GM23338 (cell line): ENCODE measurements around the gene DCAF7. TPM values are rescaled to one million over a fixed set of nuclear protein-coding genes. Genes with fewer than 3 reads are reported as not detected.

Source experiments
- ATAC-seq: fragments of 200-7000 bp; cut with Tn5 transposase; 3 replicates; pipeline ENCODE4 v1.9.1; 2020
- DNase-seq: peaks from one replicate; pipeline ENCODE4 v3.0.0-alpha.2; 2015; ENCODE audit warnings: low spot score
- H2AFZ ChIP-seq: fragments of 200-600 bp; sonication (generic); 2 replicates; pipeline ENCODE4 v1.8.0; 2016; ENCODE audit warnings: antibody characterized with exemption, mild to moderate bottlenecking, moderate library complexity
- H3F3A ChIP-seq: fragments of 200-600 bp; sonication (generic); replicated peaks from 2 replicates; pipeline ENCODE4 v1.8.0; 2017; ENCODE audit warnings: antibody characterized with exemption, mixed run types, low read depth
- H3K27ac ChIP-seq: fragments of 200-600 bp; sonication (generic); 2 replicates; pipeline ENCODE4 v1.6.1; 2016; ENCODE audit warnings: low read depth
- H3K27me3 ChIP-seq: fragments of 200-600 bp; sonication (generic); 2 replicates; pipeline ENCODE4 v1.8.0; 2016; ENCODE audit warnings: mild to moderate bottlenecking, mixed run types, moderate library complexity; ENCODE audit not compliant: insufficient read depth
- H3K36me3 ChIP-seq: fragments of 200-600 bp; sonication (generic); 2 replicates; pipeline ENCODE4 v1.8.0; 2016; ENCODE audit warnings: mild to moderate bottlenecking; ENCODE audit not compliant: insufficient read depth
- H3K4me1 ChIP-seq: fragments of 200-600 bp; sonication (generic); 2 replicates; pipeline ENCODE4 v1.8.0; 2016; ENCODE audit warnings: mild to moderate bottlenecking, moderate library complexity; ENCODE audit not compliant: insufficient read depth
- H3K4me2 ChIP-seq: fragments of 200-600 bp; sonication (generic); 2 replicates; pipeline ENCODE4 v1.7.1; 2017; ENCODE audit warnings: mixed run types
- H3K4me3 ChIP-seq: fragments of 200-600 bp; sonication (generic); 2 replicates; pipeline ENCODE4 v1.6.1; 2016; ENCODE audit warnings: mixed run types
- H3K79me2 ChIP-seq: fragments of 200-600 bp; sonication (generic); replicated peaks from 2 replicates; pipeline ENCODE4 v1.8.0; 2017; ENCODE audit warnings: mild to moderate bottlenecking; ENCODE audit not compliant: insufficient read depth
- H3K9me2 ChIP-seq: fragments of 200-600 bp; sonication (generic); 2 replicates; pipeline ENCODE4 v1.8.0; 2017; ENCODE audit not compliant: insufficient read depth
- H4K20me1 ChIP-seq: fragments of 200-600 bp; sonication (generic); replicated peaks from 2 replicates; pipeline ENCODE4 v1.8.0; 2017; ENCODE audit warnings: mild to moderate bottlenecking; ENCODE audit not compliant: insufficient read depth
- H3K27ac Mint-ChIP-seq: 2 replicates; pipeline ENCODE4 v1.8.0; 2020; ENCODE audit warnings: inconsistent platforms, mild to moderate bottlenecking, moderate library complexity, mixed read lengths
- H3K27me3 Mint-ChIP-seq: 3 replicates; pipeline ENCODE4 v1.8.0; 2022; ENCODE audit warnings: low read depth, mild to moderate bottlenecking, moderate library complexity, mixed read lengths, inconsistent platforms; ENCODE audit not compliant: insufficient read depth, poor library complexity
- H3K36me3 Mint-ChIP-seq: 3 replicates; pipeline ENCODE4 v1.8.0; 2021; ENCODE audit warnings: low read depth, mild to moderate bottlenecking, inconsistent platforms, moderate library complexity, mixed read lengths
- H3K4me1 Mint-ChIP-seq: 3 replicates; pipeline ENCODE4 v1.8.0; 2020; ENCODE audit warnings: mild to moderate bottlenecking, inconsistent platforms, mixed read lengths
- H3K4me3 Mint-ChIP-seq: 3 replicates; pipeline ENCODE4 v1.8.0; 2021; ENCODE audit warnings: moderate library complexity, mild to moderate bottlenecking, inconsistent platforms, mixed read lengths
- H3K9me3 Mint-ChIP-seq: 3 replicates; pipeline ENCODE4 v1.8.0; 2020; ENCODE audit warnings: moderate library complexity, mild to moderate bottlenecking, inconsistent platforms, mixed read lengths
- CREB1 ChIP-seq: fragments of 250-450 bp; sonication (Bioruptor Pico); IDR thresholded peaks from 2 replicates; pipeline ENCODE4 v1.5.0; 2020; ENCODE audit warnings: low read depth, mild to moderate bottlenecking, moderate library complexity
- ETS1 ChIP-seq: IDR thresholded peaks from 2 replicates; pipeline ENCODE4 v1.6.1; 2016; ENCODE audit warnings: antibody characterized with exemption
- EZH2phosphoT487 ChIP-seq: fragments of 200-600 bp; sonication (generic); IDR thresholded peaks from one replicate; pipeline ENCODE4 v1.8.1; 2018; ENCODE audit warnings: antibody characterized with exemption; ENCODE audit not compliant: unreplicated experiment
- JUNB ChIP-seq: IDR thresholded peaks from one replicate; pipeline ENCODE4 v1.6.1; 2016; ENCODE audit warnings: antibody characterized with exemption; ENCODE audit not compliant: unreplicated experiment
- POLR2AphosphoS5 ChIP-seq: IDR thresholded peaks from 2 replicates; pipeline ENCODE4 v1.6.1; 2016; ENCODE audit warnings: antibody characterized with exemption, low read depth
- REST ChIP-seq: IDR thresholded peaks from one replicate; pipeline ENCODE4 v1.6.1; 2018; ENCODE audit warnings: antibody characterized with exemption; ENCODE audit not compliant: unreplicated experiment
- STAT1 ChIP-seq: IDR thresholded peaks from one replicate; pipeline ENCODE4 v1.6.1; 2016; ENCODE audit warnings: antibody characterized with exemption; ENCODE audit not compliant: unreplicated experiment
- ZNF114 ChIP-seq: fragments of 250-450 bp; sonication (Bioruptor Pico); IDR thresholded peaks from 2 replicates; pipeline ENCODE4 v1.5.0; 2020; ENCODE audit warnings: mild to moderate bottlenecking, moderate library complexity
- ZNF331 ChIP-seq: fragments of 250-450 bp; sonication (Bioruptor Pico); IDR thresholded peaks from 2 replicates; pipeline ENCODE4 v1.5.0; 2020; ENCODE audit warnings: low read depth, mild to moderate bottlenecking, moderate library complexity
- polyA plus RNA-seq: library from polyadenylated mRNA; unstranded; fragments of >200 nt; fragmentation: Nextera tagmentation; extraction: Ambion mirVana; gene quantifications from 2 replicates; pipeline ENCODE4 v1.2.1, GENCODE V29; 2016
- total RNA-seq: library from RNA; depleted of rRNA; stranded (reverse); fragments of >200 nt; shearing (Covaris generic); gene quantifications from 2 replicates; pipeline ENCODE4 v1.2.3, GENCODE V29; 2014
- TF ChIP-seq, protein P1 (sequence below): fragments of 250-450 bp; sonication (Bioruptor Pico); IDR thresholded peaks from 2 replicates; pipeline ENCODE4 v1.5.0; 2020; ENCODE audit warnings: mild to moderate bottlenecking, moderate library complexity
- TF ChIP-seq, protein P2 (sequence below), 2 experiments: fragments of 200-600 bp in 1 of 2; sonication (generic) in 1 of 2; conservative IDR thresholded peaks; 2 replicates each; pipeline versions ENCODE4 v1.5.1 to v1.6.1; 2016 to 2017; ENCODE audit warnings: antibody characterized with exemption in 2 of 2, low read depth in 2 of 2, mild to moderate bottlenecking in 2 of 2, moderate library complexity in 1 of 2

DCAF7 gene
- total and polyA plus RNA-seq, 2 experiments from 2014 or later, result 31.3 to 60.1 TPM

- H3F3A ChIP-seq, result no peaks in the 10 kb centered on the region
- H3K4me1 Mint-ChIP-seq, result peaks cover 18% of the 10 kb centered on the region
- no peaks in the 10 kb centered on the region for H3K9me3 Mint-ChIP-seq
- TF ChIP-seq ETS1 (no peak), ZNF331 (no peak), REST (no peak), CREB1 (CRISPR knock-in tag) (no peak), EZH2phosphoT487 (no peak), ZNF114 (CRISPR knock-in tag) (no peak), POLR2AphosphoS5 (no peak), STAT1 (no peak), JUNB (no peak)
- TF ChIP-seq, protein P1, sequence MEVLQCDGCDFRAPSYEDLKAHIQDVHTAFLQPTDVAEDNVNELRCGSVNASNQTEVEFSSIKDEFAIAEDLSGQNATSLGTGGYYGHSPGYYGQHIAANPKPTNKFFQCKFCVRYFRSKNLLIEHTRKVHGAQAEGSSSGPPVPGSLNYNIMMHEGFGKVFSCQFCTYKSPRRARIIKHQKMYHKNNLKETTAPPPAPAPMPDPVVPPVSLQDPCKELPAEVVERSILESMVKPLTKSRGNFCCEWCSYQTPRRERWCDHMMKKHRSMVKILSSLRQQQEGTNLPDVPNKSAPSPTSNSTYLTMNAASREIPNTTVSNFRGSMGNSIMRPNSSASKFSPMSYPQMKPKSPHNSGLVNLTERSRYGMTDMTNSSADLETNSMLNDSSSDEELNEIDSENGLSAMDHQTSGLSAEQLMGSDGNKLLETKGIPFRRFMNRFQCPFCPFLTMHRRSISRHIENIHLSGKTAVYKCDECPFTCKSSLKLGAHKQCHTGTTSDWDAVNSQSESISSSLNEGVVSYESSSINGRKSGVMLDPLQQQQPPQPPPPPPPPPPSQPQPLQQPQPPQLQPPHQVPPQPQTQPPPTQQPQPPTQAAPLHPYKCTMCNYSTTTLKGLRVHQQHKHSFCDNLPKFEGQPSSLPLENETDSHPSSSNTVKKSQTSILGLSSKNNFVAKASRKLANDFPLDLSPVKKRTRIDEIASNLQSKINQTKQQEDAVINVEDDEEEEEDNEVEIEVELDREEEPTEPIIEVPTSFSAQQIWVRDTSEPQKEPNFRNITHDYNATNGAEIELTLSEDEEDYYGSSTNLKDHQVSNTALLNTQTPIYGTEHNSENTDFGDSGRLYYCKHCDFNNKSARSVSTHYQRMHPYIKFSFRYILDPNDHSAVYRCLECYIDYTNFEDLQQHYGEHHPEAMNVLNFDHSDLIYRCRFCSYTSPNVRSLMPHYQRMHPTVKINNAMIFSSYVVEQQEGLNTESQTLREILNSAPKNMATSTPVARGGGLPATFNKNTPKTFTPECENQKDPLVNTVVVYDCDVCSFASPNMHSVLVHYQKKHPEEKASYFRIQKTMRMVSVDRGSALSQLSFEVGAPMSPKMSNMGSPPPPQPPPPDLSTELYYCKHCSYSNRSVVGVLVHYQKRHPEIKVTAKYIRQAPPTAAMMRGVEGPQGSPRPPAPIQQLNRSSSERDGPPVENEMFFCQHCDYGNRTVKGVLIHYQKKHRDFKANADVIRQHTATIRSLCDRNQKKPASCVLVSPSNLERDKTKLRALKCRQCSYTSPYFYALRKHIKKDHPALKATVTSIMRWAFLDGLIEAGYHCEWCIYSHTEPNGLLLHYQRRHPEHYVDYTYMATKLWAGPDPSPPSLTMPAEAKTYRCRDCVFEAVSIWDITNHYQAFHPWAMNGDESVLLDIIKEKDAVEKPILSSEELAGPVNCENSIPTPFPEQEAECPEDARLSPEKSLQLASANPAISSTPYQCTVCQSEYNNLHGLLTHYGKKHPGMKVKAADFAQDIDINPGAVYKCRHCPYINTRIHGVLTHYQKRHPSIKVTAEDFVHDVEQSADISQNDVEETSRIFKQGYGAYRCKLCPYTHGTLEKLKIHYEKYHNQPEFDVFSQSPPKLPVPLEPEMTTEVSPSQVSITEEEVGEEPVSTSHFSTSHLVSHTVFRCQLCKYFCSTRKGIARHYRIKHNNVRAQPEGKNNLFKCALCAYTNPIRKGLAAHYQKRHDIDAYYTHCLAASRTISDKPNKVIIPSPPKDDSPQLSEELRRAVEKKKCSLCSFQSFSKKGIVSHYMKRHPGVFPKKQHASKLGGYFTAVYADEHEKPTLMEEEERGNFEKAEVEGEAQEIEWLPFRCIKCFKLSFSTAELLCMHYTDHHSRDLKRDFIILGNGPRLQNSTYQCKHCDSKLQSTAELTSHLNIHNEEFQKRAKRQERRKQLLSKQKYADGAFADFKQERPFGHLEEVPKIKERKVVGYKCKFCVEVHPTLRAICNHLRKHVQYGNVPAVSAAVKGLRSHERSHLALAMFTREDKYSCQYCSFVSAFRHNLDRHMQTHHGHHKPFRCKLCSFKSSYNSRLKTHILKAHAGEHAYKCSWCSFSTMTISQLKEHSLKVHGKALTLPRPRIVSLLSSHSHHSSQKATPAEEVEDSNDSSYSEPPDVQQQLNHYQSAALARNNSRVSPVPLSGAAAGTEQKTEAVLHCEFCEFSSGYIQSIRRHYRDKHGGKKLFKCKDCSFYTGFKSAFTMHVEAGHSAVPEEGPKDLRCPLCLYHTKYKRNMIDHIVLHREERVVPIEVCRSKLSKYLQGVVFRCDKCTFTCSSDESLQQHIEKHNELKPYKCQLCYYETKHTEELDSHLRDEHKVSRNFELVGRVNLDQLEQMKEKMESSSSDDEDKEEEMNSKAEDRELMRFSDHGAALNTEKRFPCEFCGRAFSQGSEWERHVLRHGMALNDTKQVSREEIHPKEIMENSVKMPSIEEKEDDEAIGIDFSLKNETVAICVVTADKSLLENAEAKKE, result no peak
- TF ChIP-seq, protein P2, sequence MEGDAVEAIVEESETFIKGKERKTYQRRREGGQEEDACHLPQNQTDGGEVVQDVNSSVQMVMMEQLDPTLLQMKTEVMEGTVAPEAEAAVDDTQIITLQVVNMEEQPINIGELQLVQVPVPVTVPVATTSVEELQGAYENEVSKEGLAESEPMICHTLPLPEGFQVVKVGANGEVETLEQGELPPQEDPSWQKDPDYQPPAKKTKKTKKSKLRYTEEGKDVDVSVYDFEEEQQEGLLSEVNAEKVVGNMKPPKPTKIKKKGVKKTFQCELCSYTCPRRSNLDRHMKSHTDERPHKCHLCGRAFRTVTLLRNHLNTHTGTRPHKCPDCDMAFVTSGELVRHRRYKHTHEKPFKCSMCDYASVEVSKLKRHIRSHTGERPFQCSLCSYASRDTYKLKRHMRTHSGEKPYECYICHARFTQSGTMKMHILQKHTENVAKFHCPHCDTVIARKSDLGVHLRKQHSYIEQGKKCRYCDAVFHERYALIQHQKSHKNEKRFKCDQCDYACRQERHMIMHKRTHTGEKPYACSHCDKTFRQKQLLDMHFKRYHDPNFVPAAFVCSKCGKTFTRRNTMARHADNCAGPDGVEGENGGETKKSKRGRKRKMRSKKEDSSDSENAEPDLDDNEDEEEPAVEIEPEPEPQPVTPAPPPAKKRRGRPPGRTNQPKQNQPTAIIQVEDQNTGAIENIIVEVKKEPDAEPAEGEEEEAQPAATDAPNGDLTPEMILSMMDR (conservative IDR thresholded peaks at IDR 0.05; ENCODE audit: low read depth in 2 of 2), result no peak
- ATAC-seq, result no peak
- H3K4me3 ChIP-seq, result no peak overlapping the region
- no peak for DNase-seq
- H3K27ac Mint-ChIP-seq, result no peak overlapping the region
- no peaks in the 10 kb centered on the region for H4K20me1 ChIP-seq
- no peaks in the 10 kb centered on the region for H3K9me2 ChIP-seq
- H2AFZ ChIP-seq, result no peak overlapping the region
- peaks cover 4% of the 10 kb centered on the region; the same call in 1 of the 2 replicates for H3K4me1 ChIP-seq
- no peak overlapping the region for H3K4me2 ChIP-seq
- no peaks in the 10 kb centered on the region for H3K79me2 ChIP-seq
- no peak overlapping the region for H3K27ac ChIP-seq
- H3K36me3 Mint-ChIP-seq, result no peaks in the 10 kb centered on the region; the same call in 1 of the 3 replicates
- H3K4me3 Mint-ChIP-seq, result no peak overlapping the region
- H3K36me3 ChIP-seq, result no peaks in the 10 kb centered on the region
- peaks cover 28% of the 10 kb centered on the region for H3K27me3 ChIP-seq
- H3K27me3 Mint-ChIP-seq, result peaks cover 24% of the 10 kb centered on the region
These were observed 14.6 kb upstream of the DCAF7 start for GRCh38 chr17:63535640-63536039.
